ENCODE measurements around the gene NABP1.
"Not testable (repeated sequence)": the region's sequence is repeated elsewhere in the genome, so short reads cannot be mapped to it uniquely, and the experiment has no call there.

The NABP1 gene, protein sequence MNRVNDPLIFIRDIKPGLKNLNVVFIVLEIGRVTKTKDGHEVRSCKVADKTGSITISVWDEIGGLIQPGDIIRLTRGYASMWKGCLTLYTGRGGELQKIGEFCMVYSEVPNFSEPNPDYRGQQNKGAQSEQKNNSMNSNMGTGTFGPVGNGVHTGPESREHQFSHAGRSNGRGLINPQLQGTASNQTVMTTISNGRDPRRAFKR

DNA sequence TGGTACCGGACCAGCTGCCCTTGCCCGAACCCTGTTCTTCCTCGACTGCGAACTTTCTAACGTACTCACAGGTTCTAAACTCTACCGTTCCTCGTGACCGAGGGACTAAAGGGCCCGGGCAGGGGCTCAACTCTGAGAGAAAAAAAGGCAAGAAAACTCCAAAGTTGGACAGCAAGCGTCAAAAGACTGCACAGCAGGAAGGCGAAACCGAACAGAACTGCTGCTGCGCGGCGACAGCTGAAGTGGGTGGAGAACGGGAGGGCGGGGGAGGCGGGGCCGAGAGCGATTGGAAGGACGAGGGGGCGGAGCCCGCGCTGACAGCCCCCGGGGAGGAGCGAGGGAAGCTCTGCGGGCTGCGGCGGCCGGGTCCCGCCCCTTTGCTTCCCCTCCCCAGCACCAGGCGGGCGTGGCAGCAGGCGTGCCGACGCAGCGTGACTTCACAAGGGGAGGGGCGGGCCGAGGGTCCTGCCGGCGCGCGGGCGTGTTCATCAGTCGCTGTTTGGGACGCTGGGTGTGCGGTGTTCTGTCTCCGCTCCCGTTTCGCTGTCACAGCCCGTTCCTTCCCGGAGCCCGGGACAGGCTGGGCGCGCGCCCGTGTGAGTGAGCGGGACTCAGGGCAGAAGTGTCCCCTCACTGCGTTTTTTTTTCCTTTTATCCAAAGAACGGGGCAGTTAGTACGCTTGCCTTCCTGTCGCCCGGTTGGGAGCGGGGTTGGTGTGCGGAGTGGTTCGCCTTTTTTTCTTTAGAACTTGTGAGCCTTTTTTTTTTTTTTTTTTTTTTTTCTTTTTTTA is at the start of gene NABP1:
NABP1 (plus strand) TSS at position 491 of the 791 bp plus-strand sequence. CDS start 479 bp downstream, outside the sequence.
- peak; percentile 98 for DNase-seq

DNA sequence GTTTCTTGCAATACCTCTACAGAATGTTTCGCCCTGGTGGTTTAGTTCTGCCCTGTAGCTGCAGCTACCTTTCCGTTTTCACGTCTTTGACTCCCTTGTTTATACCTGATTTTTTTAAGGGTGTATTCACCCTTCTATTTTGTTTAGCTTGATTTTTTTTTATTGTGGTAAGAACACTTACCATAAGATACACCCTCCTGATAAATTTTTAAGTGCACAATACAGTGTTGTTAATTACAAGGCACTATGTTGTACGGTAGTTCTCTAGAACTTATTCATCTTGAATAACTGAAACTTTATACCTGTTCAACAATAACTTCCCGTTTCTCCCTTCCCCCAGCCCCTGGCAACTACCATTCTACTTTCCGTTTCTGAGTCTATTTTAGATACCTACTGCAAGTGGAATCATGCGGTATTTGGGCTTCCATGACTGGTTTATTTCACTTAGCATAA is 48.9 kb upstream of the NABP1 start:
- DNase-seq, result no peak

DNA sequence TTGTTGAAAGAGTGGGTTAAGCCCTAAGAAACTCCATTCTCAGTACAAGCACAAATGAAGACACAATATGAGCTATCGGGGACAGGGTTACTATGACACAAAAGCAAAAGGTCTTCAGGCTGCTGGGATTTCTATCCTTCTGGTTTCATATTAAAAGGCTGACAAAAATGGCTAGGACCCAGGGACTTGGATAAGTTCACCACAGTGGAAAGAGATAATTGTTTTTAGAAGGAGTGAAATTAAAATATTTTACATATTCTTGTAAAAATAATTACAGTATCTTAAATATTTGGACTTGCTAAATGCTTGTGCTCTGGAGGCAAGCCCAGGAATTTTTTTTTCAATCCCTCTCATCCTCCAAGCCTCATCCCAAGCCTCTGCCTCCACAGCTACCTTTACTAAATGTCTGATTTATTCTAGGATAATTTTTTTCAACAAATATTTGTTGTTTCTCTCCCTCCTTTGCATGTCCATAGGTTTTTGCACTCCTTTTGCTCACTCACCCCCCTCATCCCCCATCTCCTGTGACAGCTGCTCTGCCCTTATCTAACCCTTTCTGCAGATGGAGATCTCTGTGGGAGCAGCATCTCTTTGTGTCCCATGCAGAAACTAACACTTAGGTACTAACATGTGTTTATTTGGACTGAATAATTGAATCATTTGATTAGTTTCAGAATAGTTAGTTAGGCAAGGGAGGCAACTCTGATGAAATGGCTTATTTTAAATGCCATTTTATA is 47.8 kb upstream of the NABP1 start:
- peak; percentile 40 for DNase-seq

DNA sequence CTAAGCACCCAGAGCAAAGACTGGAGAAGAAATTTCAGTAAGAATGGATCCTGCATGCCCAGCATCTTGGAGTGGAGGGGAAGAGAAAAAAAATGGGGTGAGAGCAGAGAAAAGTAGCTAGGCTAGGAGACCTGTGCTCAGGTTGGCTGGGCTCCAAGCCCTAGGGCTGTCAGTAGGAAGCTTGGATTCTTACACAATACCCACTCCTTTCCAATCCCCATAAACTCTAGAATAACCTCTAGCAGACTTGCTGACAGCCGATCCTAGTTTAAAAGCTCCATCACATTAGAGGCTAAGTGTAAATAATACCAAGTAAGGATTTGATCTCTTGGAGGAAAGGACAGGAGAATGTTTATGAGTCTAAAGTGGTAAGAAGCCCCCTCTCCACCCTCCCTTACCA is 46.2 kb upstream of the NABP1 start:
- DNase-seq, result peak; percentile 89

DNA sequence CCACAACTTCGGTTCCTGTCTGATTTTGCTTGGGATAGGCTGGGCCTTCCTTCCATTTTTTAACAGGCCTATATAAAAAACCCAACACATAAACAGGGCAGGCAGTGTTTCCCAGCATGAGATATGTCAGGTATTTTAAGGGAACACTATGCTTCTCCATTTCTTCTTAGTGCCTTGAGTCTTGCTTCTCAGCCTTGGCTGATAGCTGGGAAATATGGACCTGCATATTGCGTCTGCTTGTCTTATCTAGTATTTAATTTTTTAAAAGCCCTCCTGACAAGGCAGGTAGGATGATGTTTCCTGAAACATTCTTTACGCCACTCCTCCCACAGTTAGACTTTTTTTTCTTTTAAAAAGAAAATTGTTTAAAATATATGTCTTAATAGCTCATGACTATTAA is 45.5 kb upstream of the NABP1 start:
- DNase-seq, result no peak

DNA sequence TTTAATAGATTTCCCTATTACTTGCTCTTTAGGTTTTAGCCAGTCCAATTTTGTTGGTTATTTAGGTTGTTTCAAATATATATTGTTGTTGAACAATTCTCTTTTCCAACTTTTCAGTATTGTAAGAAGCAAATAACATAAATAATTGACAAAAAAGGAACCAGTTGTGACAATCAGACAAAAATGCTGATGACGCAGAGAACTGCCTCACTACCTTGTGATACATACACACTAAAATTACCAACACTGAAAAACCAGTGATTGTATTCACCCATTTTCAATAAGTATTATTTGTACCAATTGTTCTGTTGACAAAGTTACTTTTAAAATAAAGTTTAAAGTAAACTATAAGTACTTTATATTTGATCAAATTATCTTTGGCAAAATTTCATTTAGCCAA is 43.1 kb upstream of the NABP1 start:
- DNase-seq, result no peak

DNA sequence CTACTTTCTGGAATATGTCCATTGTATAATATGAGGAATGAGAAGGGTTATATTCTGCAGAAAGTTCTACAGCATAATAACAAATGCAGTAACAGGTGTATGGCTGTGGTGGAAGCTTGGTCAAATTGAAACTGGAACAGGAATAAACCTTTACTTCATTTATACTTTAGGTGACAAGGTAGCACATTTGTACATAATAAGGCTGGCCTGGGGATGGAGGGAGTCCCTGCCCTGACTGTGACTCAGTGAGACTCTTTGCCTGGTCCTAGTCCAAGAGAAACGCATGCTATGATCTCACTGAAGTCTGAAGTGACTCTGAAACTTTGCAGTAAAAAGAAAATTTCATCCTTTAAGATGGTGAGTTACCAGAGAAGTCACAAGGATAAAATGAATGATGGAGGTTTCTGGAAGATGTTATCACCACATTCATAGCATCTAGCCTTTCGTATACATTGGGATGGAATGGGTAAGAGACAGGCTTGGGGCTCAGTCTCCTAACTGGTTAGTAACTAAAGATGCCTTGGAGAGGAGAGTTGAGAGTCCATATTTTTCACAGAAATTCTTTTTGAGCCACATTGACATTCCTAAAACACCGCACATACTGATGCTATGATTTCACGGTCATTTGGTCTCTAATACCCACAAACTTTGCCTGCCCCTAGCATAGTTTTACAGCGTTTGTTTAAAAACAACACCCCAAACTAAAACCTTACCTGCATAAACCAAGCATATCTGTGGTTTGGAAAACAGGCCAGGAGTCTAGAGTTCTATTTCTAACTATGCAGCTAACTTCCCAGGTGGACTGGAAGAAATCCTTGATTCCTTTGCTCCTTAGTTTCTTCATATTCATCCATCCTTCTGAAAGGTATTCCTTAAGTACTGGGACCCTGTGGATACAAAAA is 42.4 kb upstream of the NABP1 start:
- peak; percentile 94 for DNase-seq

DNA sequence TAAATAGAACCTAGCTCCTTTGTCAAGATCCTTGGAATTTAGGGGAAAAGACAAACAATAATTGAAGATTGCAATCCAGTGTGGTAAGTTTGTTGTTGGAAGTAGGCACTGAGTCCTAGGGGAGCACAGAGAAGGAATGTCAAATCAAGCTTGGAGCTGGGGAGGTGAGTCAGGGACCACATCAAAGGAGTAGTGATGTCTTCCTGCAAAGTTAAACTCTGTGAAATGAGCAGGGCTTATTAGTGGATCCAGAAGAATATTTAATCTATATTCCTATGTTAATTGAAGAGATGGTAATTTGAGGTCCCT is 41.7 kb upstream of the NABP1 start:
- peak; percentile 94 for DNase-seq

DNA sequence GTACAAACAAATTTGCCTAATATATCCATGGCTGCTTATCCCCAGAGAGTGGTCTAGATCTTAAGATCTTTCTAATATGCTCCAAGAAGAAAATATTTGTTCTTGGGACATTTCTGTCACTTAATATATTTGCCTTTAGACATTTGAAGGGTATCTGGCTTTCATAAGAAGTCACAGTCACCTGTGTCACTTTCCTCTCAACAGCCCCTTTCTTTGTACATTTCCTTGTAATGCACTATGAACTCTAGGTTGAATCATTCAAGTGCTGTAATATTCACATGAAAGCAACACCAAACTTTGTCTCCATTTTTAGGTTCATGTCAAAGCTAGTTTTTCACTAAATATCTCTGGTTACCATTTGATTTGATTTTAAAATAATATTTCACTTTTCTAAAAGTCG is 41.4 kb upstream of the NABP1 start:
- no peak for DNase-seq

DNA sequence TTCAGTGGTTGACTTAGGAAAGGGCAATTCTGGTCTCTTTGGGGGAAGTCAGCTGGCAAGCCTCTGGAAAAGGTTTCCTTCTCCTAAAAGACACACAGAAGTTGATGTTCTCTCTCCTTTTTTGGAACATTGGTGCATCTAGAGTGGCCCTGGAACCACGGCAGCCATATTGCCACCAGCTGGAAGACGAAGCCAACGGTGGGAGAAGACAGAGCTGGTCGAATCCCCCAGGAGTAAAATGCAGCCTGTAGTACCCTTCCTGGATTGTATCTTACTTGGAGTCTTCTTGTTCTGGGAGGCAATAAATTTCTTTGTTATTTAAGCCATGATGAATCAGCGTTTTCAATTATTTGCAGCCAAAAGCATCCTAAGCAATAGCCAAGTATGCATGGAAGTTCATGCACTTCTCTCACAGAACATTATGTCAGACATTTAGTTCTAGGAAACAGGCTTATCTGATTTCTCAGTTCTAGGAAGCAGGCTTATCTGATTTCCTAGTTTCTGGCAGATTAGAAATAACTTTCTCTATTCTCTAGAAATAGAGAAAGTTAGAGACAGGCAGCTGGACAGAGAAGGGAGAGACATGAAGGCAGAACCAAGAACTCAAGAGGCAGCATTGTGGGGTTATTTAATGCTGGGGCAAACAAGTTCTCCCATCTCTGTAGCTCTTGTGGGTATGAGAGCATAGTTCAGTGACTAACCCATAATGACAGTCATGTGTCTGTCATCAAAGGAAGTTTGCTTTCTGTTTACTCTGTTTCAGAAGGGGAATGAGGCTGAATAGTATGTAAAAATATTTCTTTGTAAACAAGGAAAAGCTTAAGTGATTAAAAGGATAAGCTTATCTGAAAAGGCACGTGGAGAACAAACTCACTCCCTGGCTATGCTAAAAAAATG is 40.5 kb upstream of the NABP1 start:
- DNase-seq, result peak; percentile 79

DNA sequence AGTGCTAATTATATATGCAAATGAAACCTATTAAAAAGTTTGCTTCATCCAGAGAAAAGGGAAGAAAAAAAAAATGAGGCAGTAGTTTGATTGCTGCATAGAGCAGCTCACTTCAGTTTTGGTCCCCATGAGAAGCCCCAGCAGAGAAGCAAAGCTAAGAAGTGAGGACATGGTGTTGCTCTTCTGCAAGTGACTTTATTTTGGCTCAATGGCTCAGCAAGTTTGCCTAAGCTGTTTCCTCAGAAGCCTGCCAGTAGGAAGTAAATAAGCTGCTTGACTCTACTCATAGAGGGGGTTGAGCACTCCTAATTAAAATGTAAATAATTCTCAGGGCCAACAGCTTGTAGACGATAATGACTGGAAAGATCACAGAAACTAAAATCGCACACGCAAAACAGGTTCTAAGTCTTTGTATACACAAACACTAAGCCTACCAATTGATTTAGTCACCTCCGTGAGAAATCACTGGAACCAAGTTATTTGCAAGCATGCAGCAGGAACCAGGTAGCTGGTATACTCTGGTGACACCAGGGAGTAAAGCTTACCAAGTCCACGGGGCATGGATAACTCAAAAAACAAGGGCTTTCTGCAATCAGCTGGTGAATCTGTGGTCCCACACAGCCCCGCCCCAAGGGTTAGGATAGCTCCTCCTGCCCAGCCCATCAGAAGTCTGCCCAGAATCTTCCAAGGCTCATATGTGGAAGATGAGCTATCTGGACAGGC is 39.7 kb upstream of the NABP1 start:
- no peak for DNase-seq

DNA sequence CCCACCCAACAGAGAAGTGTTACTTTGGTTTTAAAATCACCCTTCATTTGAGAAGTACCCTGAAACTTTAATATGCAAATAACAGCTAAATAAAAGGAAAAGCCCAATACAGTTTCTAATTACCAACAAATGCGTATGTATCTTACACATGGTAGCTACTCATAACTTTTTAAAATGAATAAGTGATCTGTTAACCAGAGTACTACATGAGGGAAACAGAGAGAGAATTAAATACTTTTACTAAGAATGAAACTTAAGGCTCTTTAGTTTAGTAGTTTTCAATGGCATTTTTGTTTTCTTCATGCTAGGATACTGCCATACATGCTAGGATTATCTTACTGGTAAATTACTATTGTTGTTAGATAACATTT is 39.1 kb upstream of the NABP1 start:
- DNase-seq, result no peak

DNA sequence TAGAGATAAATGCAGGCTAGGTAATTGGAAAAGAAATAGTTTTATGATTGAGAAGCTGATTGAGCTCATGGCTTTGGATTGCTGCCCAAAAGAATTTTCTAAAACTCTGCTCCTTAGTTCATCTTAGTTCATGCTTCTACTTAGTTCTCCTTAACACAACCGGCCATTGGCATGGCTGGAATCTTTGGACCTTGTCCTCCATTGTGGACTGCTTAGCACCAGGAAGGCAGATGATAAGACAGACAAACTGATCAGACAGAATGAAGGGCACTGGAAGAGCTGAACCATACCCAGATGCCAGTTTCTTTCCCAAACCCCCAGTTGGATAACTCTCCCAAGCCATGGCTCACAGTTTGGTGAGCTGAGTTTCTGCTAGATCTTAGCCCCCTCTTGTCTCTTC is 36.3 kb upstream of the NABP1 start:
- no peak for DNase-seq

DNA sequence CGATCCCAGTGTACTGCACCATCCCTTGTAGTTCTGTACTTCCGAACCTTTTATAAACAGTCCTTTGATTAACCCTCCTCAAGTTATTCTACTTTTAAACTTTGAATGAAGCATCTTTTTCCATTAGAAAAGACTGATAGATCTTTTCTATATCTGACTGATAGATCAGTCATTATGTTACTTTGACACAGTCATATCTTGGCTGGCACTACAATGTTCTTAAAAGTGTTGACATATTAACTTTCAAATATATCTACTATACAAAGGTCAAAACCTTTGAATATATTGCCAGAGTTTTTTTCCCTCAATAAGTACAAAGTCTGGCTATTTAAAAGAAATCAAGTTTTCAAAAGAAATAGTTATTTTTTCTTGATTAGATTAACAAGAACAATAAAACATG is 35.4 kb upstream of the NABP1 start:
- no peak for DNase-seq

DNA sequence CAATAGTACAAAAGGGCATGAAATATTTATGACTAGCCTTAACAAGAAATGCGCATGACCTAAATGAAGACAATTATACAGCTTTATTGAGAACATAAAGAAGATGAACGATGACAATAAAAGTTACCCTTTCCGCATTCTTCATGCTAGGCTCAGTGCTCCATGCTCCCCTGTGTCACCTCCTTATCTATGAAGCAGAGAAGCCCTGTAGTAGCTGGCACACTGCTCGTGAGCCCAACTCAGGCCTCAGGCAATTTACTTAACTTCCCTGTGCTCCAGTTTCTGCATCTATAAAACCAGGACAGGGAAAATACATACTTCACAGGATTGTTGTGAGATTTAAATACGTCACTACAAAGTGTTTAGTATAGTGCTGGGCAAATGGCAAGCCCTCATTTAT is 34.5 kb upstream of the NABP1 start:
- no peak for DNase-seq

DNA sequence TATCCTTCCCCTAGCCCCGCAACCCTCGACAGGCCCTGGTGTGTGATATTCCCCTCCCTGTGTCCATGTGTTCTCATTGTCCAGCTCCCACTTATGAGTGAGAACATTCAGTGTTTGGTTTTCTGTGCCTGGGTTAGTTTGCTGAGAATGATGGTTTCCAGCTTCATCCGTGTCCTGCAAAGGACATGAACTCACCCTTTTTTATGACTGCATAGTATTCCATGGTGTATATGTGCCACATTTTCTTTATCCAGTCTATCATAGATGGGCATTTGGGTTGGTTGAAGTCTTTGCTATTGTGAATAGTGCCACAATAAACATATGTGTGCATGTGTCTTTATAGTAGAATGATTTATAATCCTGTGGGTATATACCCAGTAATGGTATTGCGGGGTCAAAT is 33.3 kb upstream of the NABP1 start:
- DNase-seq, result not testable (repeated sequence)

DNA sequence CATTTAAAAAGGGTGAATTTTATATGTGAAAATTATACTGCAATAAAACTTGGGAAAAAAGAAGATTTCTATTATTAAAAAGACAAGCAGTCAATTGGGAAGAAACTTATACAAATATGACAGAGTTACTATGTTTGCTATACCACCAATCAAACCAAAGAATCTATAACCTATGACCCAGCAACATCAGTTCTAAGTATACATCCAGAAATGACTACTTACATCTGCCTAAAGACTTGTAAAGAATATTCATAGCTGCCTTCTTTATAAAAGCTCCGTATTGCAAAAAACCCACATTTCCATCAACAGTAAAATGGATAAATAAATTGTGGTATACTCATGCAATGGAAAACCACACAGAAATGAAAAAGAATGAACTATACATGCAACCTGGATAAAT is 32.9 kb upstream of the NABP1 start:
- no peak for DNase-seq

DNA sequence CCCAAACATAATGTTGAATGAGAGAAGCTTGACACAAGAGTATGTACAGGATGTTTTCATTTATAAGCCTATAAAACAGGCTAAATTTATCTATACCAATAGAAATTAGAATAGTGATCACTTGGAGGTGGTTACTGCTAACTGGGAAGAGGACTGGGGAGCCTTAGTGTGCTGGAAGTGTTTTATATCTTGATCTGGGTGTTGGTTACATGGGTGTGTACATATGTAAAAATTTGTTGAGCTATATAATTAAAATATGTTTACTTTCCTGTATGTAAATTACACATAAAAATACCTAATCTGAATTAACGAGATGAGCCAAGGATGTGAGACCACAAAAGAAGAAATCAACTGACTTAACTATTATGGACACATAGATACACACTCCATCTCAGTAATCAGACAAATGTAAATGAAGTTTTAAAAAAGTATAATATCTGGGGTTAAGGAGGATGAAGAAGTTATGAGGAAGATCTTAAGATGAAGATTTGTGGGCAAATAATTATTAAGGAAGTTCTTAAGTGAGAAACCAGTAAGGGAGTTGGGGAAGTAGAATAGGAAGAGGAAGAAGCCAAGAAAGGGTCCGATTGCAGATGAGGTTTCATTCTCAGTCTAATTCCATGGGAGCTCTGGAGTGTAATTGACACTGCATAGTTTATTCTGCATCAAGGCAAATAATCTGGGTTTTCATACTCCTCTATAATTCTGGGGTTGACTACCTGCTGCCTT is 32.3 kb upstream of the NABP1 start:
- DNase-seq, result no peak

DNA sequence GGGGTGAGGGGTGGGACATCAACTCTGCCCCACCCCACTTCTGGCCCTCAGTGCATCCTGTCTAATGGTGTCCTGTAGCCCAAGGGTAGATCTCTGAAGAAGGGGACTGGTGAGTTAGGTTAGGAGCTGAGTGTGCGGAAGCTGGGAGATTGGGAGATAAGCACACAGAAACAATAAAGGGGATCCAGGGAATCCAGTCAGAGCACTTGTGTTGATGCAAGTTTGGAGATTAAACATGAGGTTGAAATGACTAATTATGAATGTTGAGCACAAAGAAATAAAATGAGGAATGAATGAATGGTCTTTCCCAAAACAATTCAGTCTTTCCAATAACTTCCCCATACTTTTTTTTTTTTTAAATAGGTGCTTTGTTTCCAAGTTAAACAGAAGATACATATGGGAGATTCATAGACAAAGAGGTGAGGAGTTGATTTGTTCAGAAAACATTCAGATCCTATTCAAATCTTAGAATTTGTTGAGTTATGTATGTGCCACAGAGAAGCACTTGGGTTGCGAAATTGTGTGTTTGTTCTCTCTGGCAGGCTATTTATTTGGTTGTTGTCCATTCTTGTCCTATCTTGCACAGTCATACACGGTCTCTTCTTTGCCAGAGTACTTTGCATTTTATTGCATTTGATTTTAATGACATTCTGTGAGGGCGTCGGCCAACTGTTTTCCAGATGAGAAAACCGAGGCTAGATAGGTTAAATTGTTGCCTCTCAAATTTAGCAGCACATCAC is 31.6 kb upstream of the NABP1 start:
- no peak for DNase-seq

DNA sequence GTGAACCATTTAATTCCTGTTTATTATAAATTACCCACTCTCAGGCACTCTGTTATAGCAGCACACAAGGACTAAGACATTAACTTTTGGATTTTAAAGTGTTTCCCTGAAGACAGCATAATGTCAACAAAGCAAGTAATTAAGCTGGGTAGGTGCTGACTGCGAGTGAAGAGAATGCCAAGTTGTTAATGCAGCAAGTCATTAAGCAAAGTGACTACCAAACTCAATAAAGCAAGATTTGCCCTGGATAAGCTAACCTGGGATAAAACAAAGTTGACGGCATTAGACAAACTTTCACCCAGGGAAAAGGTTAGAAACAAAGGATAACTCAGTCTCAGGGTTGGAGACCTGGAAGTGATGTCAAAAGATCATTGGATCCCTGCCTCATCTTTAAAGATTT is 28.4 kb upstream of the NABP1 start:
- no peak for DNase-seq
